NCI-H187 (cell line): ENCODE data around the gene CDH7.
A peak's percentile ranks its signal among the peaks of the same experiment; 100 is the strongest.

Source experiments
- DNase-seq, 2 experiments: peaks; one replicate each; lab custom pipeline; 2025; lab: John Stamatoyannopoulos, UW

The CDH7 gene

GRCh38 chr18:65919018-65919417, 168.2 kb downstream of the CDH7 start:
- no peak for DNase-seq

- no peak for DNase-seq
These were observed 168.9 kb downstream of the CDH7 start for GRCh38 chr18:65919663-65920062.

GRCh38 chr18:65922103-65922502, 171.3 kb downstream of the CDH7 start:
- DNase-seq: no peak

- no peak for DNase-seq
These were observed 174.1 kb downstream of the CDH7 start for GRCh38 chr18:65924904-65925303.

GRCh38 chr18:65934874-65935273, 184.1 kb downstream of the CDH7 start:
- DNase-seq: no peak

- no peak for DNase-seq
These were observed 185.9 kb downstream of the CDH7 start for GRCh38 chr18:65936678-65937077.

- no peak for DNase-seq
These were observed 186.4 kb downstream of the CDH7 start for GRCh38 chr18:65937180-65937579.

GRCh38 chr18:65938592-65939372, 188.0 kb downstream of the CDH7 start:
- peak in 1 of 2 experiments; percentile 10 for DNase-seq
